Astrocyte of the spinal cord (primary cell): ENCODE results near the gene CEP43.

ENCODE experiments used
- DNase-seq: peaks from one replicate; pipeline ENCODE4 v3.0.0; 2011; ENCODE audit warnings: low read depth, low spot score
- H3K4me3 ChIP-seq: 2 replicates; pipeline ENCODE4 v1.5.1; 2011; ENCODE audit warnings: low read depth, mild to moderate bottlenecking, low read length, moderate library complexity
- in situ Hi-C: cut with HindIII; loops from 2 replicates; pipeline ENCODE4 v1.10.0; 2017; ENCODE audit warnings: low sequenced_read_pairs
- TF ChIP-seq, protein P1 (sequence below): IDR thresholded peaks from 2 replicates; pipeline ENCODE4 v1.5.1; 2012; ENCODE audit warnings: low read depth, mild to moderate bottlenecking, low read length, inconsistent platforms

Gene CEP43

DNA sequence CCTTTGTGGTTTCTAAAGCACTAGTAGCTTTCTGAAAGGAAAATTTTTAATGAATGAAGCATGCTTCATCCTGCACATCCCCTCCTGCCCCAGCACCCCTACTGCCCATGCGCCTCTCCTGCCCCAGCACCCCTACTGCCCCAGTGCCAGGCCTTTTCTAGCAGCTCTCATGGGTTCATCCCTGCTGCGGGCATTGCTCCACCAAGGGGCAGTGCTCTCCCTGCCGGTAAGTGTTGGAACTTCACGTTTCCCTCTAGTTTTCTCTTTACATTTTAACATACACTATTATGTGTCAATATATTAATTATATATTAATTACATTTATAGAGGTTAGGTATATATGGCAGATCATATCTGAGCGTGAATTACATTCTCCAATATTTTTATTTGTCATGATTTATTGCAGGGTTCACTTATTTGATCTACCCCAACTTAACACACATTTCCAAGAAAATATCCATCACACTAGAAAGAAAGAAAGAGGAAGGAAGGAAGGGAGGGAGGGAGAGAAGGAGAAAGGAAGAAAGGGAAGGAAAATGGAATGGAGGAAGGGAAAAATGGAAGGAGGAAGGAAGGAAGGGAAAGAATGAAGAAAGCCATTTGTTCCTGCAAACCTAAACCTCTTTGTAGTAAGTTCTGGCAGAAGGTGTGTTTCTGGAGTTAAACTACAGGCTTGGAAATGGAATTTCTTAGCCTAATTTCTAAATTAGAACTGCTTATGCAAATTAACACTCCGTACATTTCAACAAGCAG lies 46.8 kb downstream of the CEP43 start:
- H3K4me3 ChIP-seq, result no peak overlapping the region
- DNase-seq, result no peak
- in situ Hi-C loops, result no loop called here
- TF ChIP-seq, protein P1, sequence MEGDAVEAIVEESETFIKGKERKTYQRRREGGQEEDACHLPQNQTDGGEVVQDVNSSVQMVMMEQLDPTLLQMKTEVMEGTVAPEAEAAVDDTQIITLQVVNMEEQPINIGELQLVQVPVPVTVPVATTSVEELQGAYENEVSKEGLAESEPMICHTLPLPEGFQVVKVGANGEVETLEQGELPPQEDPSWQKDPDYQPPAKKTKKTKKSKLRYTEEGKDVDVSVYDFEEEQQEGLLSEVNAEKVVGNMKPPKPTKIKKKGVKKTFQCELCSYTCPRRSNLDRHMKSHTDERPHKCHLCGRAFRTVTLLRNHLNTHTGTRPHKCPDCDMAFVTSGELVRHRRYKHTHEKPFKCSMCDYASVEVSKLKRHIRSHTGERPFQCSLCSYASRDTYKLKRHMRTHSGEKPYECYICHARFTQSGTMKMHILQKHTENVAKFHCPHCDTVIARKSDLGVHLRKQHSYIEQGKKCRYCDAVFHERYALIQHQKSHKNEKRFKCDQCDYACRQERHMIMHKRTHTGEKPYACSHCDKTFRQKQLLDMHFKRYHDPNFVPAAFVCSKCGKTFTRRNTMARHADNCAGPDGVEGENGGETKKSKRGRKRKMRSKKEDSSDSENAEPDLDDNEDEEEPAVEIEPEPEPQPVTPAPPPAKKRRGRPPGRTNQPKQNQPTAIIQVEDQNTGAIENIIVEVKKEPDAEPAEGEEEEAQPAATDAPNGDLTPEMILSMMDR, result no peak

DNA sequence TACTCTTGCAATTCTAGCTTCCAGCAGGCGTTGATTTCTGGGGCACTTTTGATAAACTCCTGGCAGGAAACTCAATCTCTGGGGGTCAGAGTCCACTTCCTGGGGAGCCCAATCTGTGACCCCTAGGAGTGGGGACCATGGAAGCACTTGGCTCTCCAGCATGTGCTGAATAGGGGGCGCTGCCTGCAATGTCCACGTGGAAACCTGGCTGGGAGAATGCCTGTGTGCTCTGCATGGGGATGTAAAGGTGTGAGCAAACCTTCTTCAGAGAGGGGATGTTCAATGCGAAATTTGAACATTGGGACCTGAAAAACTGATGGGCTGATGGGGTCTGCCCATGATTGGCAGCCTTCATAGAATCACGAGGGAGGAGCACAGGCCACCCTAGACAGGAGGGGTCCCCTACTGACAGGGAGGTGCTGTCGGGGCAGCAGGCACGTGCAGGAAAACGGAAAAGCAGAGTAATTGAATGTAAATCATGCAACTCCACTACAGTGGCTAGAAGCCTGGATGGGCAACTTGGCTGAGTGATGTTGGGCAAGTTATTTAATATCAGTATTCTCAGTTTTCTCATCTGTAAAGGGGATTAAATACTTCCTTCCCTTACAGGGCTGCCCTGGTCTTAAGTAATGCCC lies 47.8 kb downstream of the CEP43 start:
- H3K4me3 ChIP-seq, result no peak overlapping the region
- in situ Hi-C loops, result no loop called here
- DNase-seq, result no peak
- TF ChIP-seq, protein P1, result no peak

DNA sequence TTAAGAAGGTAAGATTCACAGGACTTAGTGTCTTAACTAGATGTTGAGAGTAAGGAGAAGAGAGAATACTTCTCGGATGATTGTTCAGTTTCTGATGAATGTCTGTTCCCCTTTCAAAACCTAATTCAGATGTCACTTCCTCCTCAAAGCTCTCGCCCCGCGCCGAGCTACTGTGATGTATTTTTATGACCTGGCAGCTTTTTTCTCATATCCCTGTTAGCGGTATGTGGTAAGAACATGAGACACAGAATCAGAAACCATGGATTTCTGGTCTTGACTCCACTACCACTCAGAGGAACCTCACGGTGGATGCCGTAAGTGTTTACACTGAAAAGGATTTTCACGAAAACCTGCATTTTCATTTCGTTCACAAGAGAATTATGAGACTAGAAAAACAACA lies 48.4 kb downstream of the CEP43 start:
- no peak for DNase-seq
- H3K4me3 ChIP-seq, result no peak overlapping the region
- TF ChIP-seq, protein P1, result no peak
- in situ Hi-C loops, result no loop called here
